Astrocyte of the hippocampus (primary cell): ENCODE measurements around the gene GPS2.

Experiments used
- DNase-seq: peaks from one replicate; pipeline ENCODE4 v3.0.0; 2011; ENCODE audit warnings: low read depth, low spot score

The GPS2 gene, protein sequence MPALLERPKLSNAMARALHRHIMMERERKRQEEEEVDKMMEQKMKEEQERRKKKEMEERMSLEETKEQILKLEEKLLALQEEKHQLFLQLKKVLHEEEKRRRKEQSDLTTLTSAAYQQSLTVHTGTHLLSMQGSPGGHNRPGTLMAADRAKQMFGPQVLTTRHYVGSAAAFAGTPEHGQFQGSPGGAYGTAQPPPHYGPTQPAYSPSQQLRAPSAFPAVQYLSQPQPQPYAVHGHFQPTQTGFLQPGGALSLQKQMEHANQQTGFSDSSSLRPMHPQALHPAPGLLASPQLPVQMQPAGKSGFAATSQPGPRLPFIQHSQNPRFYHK

DNA sequence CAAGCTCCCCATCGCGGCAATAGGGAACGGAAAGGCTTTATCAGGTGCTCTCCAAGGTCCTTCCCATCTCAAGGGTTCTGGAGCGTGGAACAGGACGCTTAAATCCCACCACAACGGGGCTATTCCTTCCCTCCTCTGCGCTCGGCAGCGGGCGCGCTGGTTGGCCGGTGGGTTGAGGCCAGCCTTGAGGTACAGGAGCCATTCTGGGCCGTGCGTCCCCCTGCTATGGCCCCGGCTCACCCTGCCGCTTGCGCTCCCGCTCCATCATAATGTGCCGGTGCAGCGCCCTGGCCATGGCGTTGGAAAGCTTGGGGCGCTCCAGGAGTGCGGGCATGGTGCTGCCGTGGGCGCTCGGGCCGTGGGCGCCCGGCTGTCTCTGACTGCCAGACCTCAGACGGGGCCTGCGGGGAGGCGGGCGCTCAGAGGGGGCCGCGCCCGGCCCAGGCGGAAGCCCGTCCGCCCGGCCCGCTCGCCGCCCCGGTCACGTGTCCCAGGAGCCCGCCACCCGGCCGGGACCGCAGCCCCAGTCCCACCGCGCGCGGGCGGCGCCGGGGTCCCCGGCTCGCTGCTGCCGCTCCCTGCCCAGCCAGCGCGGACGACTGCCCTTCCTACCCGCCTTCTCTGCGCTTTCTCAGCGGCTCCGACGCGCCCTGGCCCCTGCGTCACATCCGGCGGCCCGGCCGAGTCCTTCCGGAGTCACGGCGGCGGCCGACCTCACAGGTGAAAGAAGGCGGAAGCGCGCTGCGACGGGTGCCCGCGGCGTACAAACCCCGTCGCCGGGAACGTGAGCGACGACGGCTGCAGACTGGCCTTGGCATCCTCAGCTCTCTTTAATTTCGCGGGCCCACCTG is at the start of gene GPS2:
Gene GPS2 (minus strand): TSS at position 642 of the 851 bp plus-strand sequence. CDS start 308 bp downstream, at position 334.
- peak; percentile 94 for DNase-seq

DNA sequence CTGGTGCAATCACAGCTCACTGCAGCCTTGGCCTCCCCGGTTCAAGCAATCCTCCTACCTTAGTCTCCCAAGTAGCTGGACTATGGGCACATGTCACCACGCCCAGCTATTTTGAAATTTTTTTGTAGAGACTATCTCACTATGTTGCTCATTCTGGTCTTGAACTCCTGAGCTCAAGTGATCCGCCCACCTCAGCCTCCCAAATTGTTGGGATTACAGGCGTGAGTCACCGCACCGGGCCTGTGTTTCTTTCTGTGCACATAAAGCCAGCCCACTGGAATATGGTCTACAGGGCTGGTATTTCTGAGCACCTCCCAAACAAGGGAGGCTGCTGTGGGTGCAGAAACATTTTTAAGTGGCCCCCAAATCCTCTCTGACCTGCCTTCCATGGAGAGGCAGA is 48.2 kb upstream of the GPS2 start:
- no peak for DNase-seq

DNA sequence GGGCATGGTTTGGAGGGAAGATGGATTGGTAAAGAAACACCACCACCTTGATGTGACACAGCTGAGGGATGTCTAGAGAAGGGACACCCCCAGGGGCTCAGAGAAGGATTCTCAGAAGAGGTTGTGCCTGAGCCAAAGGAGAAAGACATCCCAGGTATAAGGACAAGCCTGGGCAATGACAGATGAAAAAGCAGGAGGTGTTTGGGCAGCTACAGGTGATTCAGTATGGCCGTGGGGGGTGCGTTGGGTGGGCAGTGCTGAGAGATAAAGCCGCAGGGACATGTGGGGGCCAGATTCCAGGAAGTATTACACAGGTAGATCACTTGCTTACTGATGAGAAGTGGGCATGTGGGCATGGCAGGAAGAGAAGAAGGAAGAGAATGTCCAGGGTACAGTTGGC is 46.7 kb upstream of the GPS2 start:
- DNase-seq: no peak

DNA sequence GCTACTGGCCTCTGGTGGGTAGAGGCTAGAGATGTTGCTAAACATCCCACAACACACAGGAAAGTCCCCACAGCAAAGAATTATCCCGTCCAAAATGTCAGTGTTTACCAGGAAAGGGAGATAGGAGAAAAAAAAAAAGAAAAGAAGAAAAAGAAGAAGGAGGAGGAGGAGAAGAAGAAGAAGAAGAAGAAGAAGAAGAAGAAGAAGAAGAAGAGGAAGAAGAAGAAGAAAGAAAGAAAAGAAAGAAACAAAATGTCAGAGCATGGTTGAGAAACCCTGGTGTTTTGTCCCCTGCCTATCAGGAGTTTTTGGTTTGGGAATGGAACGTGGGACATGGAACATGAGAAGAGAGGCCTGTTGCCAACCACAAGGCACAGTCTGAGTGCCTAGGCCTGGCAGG is 42.2 kb upstream of the GPS2 start:
- DNase-seq: no peak

DNA sequence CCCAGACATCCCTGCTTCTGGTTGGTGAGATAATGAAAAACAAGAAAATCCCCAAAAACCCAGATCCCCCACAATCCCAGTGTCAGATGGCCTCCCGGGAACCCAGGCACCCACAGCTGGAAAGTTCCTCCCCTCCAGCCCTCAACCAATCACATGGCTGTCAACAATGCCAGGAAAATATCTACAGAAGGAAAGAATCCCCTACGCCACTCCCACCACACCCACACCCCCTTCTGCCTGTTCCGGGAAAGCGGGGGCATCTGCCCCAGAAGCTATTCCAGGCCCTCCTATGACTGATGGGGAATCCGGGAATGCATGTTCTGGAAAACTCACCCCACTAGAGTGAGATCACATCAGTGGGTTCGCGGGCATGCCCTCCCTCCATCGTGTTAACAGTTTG is 41.6 kb upstream of the GPS2 start:
- DNase-seq: no peak

DNA sequence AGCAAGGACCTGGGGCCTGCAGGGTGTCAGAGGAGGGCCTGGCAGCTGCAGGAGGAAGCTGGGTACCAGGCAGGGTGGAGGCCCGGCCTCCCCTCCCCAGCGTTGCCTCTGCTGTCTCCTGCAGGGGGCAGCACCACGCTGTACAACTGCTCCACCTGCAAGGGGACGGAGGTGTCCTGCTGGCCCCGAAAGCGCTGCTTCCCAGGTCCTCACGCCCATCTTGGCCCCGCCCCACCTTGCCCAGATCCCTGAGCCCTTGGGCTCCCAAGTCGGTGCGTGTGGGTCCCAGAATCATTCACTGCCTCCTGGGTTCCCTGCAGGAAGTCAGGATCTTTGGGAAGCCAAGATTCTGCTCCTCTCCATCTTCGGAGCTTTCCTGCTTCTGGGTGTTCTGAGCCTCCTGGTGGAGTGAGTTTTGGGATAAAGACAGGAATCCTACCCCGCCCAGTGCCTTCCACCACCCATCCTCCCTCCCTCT is 41.0 kb upstream of the GPS2 start:
- peak; percentile 83 for DNase-seq

DNA sequence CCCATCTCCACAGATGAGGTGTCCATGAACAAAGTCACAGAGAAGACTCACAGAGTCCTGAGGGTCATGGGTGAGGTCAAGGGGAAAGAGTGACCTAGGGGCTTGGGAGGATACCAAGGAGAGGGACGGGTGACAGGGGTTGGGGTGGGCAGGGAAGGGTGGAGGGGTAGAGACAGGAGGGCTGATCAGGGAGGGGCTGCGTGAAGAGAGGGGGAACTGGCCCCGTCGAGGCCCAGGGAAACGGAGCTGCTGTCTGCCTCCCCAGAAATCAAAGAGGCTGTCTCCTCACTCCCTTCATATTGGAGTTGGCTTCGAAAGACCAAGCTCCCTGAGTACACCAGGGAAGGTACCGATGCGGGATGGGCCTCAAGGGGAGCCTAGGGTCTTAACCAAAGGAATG is 40.4 kb upstream of the GPS2 start:
- no peak for DNase-seq

DNA sequence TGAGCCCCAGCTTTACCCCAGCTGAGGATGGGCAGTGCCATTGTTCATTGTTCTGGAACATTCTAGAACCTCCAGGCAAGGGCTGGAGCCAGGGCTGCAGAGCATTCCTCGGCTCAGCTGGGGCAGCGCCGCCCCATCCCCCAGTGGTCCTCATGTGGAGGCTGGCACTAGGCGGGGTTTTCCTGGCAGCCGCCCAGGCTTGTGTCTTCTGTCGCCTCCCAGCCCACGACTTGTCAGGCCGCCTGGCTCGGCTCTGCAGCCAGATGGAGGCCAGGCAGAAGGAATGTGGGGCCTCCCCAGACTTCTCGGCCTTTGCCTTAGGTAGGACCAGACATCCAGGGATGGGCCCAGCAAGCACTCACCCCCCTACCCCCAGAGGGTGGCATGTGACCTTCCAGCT is 39.9 kb upstream of the GPS2 start, which contains the start of gene TMEM95:
Gene TMEM95 (plus strand): TSS at position 104 of the 400 bp plus-strand sequence. CDS start 49 bp downstream, at position 153.
- peak; percentile 45 for DNase-seq

DNA sequence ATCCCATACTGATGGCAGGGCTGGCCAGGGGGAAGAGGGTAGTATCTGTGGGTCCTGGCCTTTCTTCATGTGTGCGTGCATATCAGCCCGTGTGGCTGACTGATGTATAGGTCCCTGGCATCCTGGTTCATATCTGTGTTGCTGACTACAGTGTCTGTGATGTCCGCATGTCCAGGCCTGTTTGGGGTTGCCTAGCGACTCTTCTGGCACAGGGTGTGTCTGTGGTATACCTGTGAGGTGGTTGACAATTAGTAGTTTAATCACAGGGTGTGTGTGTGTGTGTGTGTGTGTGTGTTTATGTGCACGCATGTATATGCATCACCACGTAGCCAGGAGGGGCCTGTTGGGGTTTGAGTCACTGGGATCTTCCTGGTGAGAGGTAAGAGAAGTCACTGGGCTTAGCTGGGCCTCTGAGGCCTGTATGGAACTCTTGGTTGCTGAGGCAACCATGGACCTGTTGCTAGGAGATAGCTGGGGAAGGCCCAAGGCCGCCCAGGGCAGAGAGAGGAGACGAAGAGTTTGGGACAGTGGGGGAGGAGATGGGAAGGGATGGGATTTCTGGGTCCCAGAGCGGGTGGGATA is 39.2 kb upstream of the GPS2 start:
- peak; percentile 46 for DNase-seq

DNA sequence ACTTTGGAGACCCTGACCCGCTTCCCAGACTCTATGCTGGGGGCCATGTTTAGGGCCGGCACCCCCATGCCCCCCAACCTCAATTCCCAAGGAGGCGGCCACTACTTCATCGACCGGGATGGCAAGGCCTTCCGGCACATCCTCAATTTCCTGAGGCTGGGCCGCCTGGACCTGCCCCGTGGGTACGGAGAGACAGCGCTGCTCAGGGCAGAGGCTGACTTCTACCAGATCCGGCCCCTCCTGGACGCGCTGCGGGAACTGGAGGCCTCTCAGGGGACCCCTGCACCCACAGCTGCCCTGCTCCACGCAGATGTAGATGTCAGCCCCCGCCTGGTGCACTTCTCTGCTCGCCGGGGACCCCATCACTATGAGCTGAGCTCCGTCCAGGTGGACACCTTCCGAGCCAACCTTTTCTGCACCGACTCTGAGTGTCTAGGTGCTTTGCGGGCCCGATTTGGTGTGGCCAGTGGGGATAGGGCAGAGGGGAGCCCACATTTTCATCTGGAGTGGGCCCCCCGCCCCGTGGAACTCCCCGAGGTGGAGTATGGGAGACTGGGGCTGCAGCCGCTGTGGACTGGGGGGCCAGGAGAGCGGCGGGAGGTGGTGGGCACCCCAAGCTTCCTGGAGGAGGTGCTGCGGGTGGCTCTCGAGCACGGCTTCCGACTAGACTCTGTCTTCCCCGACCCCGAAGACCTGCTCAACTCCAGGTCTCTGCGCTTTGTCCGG is 37.9 kb upstream of the GPS2 start:
- no peak for DNase-seq

DNA sequence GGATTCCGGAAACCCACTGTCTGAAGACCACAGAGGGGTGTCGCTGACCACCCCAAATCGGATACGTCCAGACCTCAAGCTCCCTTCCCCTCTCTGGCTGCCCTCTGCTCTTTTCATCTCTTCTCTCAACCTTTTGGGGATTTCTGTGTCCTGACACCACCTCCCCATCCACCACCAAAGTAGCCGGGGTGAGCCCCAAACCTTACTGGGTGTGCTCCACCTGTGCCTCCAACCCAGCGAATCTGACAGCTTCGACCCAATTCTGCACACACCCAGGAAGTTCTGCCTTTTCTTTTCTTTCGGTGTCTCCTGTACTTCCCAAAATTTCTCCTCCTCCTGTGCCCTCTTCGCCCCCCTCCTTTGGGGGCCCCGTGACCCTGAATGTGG is 37.3 kb upstream of the GPS2 start:
- no peak for DNase-seq

DNA sequence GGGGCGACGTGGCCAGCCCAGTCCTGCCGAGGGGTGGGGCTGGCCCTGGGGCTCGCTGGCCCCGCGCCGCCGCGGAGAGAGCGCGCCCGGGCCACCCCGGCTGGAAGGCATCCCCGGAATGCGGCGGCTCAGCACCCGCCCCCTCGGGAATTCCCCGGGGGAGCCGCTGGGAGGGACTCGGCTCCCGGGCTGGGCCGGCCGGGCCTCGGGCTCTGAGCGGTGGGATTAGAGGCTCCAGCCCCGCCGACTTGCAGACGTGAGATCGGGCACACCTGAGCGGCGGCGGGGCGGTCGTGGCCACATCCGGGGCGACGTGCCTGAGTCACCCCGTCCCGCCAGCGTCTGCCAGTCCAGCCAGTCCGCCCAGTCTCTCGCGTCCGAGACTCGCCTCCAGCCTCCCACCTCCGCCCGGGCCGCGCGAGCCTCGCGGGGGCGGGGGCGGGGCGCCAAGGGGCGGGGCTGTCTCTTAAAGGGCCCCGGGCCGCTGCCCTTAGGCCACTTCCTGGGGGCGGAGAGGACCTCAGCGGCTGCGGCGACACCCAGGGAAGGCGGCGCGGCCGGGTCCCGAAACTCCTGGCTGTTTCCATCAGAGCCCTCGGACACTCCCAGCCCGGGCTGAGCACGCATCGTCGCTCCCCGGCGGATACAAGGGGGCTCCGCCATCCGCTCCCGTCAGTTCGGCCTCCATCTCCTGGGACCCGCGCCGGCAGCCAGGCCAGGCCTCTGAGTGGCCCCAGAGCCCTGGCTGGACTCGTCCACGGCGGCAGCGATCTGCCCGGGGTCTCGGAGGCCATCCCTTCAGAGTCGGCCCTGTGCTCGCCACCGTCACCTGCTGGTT is 36.7 kb upstream of the GPS2 start, which contains the start of gene KCTD11:
Gene KCTD11 (plus strand): TSS at position 498 of the 838 bp plus-strand sequence.
- peak; percentile 98 for DNase-seq

DNA sequence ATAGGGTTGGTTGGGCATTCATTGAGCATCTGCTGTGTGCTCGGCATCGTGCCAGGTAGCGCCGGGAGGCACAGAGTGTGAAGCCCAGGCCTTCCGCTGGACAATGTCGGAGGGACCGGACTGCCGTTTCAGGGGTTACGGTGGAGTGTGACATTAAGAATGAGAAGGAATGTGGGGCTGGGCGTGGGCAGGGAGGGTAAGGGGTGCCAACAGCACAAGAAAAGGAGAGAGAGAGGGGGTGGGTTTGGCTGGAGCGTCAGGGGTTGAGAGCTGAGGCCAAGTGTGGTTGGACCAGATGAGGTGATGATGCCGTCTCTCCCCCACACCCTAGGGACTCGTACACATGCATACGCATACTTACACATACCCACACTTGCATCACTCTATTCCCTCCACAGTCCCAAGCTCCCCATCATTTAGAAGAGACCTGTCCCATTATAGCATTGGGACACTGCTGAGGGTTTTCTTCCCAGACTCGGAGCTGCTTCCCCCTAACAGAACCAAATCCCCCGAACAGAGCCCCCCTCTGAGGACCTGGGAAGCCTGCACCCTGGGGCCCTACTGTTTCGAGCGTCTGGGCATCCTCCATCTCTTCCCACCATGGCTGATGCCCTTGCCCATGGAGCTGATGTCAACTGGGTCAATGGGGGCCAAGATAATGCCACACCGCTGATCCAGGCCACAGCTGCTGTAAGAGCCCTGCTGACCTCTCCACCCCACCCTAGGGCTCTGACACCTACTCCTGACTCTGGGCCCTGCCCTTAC is 33.5 kb upstream of the GPS2 start:
- DNase-seq: no peak

DNA sequence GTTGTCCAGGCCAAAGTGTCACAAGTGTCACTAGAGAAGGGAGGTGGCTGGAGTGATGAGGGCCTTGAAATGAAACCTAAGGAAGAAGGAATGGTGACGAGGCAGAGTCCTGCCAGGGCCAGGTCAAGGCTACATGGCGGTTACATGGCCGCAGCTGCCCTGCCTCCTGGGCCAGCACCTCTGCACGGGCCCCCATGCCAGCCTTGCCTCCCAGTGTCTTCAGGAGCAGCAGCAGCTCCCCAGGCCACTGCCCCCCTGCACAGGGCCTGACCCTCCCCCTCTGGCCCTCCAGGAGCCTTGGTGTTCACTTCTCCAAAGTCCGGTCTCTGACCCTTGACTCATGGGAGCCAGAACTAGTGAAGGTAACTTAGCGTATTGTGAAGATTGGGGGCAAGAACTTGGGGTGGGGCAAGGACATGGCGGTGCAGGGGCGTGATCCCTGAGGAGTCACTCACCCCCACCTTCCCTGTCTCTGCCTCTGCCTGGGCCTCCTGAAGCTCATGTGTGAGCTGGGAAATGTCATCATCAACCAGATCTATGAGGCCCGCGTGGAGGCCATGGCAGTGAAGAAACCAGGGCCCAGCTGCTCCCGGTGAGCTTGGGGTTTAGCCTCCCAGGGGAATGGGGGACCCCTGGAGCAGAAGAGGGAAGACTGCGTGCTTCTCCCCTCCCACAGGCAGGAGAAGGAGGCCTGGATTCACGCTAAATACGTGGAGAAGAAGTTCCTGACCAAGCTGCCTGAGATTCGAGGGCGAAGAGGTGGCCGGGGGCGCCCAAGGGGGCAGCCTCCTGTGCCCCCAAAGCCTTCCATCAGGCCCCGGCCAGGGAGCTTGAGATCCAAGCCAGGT is 32.7 kb upstream of the GPS2 start:
- no peak for DNase-seq

DNA sequence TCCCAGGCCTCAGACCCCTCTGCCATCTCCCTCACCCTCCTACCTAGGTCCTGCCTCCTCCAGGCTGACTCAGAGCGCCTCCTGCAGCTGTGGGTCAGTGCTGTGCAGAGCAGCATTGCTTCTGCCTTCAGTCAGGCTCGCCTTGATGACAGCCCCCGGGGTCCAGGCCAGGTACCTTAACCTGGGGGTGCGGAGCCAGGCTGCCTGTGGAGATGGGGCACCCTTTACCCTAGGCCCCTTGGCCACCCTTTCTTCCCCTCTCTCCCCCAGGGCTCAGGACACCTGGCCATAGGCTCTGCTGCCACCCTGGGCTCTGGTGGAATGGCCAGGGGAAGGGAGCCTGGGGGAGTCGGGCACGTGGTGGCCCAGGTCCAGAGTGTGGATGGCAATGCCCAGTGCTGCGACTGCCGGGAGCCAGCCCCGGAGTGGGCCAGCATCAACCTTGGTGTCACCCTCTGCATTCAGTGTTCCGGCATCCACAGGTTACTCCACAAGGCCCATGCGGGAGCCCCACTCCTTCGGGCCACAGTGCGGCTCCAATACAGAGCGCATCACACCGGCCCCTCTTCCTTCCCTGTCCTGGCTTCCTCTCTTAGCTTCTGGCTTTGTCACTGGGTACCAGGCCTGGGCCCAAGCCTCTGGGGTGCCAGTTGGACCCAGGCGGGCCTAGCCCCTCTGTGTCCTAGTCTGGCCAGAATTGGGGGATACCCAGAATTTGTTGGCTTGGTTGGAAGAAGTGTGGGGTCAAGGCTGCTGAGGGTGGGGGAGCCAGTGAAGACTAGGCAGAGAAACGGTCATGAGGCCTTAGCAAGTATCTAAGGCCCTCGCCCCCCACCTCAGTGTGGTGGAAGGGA is 31.8 kb upstream of the GPS2 start:
- no peak for DNase-seq

DNA sequence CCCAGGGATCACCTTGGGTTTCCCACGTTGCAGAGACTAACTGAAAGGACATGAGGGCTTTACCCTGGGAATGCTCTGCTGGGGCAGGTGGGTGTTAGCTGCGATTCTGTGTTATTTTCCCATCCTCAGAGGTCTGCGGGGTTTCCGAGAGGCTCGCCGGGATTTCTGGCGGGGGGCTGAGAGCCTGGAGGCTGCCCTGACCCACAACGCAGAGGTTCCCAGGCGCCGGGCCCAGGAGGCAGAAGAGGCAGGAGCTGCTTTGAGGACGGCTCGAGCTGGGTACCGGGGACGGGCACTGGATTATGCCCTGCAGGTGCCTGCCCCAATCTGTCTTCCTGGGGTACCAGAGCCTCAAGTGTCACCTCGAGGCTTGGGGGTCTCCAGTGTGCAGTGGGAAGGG is 28.1 kb upstream of the GPS2 start:
- DNase-seq: no peak

DNA sequence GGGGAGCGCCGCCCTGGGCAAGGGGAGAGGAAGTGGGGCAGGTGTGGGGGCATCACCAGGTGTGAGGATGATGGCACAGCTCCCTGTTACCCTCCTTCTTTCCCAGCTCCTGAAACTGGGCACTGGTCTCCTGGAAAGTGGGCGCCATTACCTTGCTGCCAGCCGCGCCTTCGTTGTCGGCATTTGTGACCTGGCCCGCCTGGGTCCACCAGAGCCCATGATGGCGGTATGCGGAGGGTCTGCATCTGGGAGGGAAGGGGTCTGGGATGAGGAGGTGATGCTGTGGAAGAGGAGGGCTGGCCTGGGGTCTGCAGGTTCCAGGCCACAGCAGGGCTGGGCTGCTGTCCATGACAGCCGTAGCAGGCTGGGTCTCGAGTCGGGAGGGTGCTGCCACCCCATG is 26.7 kb upstream of the GPS2 start:
- DNase-seq: no peak

DNA sequence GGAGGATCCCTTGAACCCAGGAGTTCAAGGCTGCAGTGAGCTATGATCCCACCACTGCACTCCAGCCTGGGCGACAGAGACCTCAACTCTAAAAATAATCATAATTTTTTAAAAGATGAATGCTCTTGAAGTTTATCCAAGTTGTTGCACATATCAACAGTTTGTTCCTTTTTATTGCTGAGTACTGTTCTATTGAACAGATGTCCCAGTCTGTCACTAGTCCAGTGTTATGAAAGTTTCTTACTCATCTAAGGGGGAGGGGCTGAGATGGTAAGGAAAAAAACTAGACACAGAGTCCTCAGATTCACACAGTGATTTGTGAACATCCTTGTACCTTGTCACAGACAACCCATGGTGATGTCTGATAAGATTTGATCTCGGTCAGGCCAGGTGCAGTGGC is 25.0 kb upstream of the GPS2 start:
- DNase-seq: no peak
